NCI-H1694 (cell line): ENCODE results near the gene PIGBOS1.
"Not testable (repeated sequence)": the region's sequence is repeated elsewhere in the genome, so short reads cannot be mapped to it uniquely, and the experiment has no call there.

Experiments used
- DNase-seq: peaks from one replicate; lab custom pipeline; 2025; lab: John Stamatoyannopoulos, UW

The PIGBOS1 gene, protein sequence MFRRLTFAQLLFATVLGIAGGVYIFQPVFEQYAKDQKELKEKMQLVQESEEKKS

DNA sequence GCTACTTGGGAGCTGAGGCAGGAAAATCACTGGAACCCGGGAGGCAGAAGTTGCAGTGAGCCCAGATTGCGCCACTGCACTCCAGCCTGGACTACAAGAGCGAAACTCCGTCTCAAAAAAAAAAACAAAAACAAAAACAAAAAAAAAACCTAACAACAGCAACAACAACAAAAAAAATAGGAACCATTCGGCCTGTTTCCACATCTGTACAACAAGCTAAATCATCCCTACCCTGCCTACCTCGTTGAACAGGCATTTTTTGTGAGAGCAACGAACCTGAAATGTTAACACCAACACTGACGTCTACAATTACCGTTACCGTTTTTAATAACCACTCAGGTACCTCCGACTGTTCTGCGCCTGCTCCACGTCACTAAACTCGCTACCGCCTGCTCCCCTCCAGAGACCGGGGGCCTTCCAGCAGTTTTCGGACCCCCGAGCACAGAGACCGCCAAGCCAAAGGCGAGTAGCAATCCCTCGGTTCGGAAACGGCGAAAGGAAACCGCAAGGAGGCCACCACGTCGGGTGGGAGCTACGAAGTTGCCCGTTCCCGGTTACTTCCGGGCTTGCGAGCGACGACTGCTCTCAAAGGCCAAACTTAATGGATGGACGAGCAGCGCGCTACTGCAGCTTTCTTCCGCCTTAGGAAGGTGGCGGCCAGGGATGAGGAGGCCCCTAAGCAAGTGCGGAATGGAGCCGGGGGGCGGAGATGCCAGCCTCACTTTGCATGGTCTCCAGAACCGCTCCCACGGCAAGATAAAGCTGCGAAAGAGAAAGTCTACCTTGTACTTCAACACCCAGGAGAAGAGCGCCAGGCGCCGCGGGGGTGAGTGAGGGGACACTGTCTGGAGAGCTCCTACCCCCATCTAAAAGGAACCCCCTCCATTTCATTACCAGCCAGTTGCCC is at the start of gene PIGBOS1, which contains the start of gene PIGB:
Gene PIGBOS1, minus strand, starts transcription at position 536 of the 907 bp plus-strand sequence. CDS start 1,331 bp downstream, outside the sequence.
Gene PIGB, plus strand, starts transcription at position 635 of the 907 bp plus-strand sequence. Its CDS starts 29 bp downstream, at position 664.
- DNase-seq, result peak; percentile 47

DNA sequence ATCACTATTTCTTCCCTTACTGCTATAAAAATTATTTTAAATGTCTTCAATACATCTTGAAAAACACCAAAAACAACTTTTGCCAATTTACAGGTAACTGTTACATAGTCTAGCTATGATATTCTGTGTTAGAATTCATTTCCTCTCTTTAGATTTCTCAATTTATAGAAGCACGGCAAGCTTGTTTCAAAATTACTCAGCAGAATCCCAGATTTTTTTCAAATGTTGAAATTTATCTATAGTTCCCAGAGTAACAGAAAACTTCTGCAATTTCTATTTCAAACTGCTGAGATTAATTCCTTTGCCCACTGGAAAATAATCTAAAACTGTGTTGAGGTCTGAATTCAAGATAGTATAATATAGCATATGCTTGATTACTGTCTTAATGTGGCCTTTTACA is 48.1 kb upstream of the PIGBOS1 start:
- no peak for DNase-seq

DNA sequence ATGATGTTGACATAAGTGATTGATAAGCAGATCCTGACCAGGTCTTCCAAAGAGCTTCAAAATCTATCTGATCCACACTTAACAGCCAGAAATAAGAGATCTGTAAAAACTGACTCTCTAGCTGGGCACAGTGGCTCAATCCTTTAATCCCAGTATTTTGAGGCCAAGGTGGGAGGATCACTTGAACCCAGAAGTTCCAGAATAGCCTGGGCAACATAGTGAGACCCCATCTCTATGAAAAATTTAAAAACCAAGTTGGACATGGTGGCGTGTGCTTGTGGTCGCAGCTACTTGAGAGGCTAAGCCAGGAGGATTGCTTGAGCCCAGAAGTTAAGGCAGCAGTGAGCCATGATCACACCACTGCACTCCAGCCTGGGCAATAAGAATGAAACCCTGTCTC is 43.7 kb upstream of the PIGBOS1 start:
- DNase-seq, result no peak

DNA sequence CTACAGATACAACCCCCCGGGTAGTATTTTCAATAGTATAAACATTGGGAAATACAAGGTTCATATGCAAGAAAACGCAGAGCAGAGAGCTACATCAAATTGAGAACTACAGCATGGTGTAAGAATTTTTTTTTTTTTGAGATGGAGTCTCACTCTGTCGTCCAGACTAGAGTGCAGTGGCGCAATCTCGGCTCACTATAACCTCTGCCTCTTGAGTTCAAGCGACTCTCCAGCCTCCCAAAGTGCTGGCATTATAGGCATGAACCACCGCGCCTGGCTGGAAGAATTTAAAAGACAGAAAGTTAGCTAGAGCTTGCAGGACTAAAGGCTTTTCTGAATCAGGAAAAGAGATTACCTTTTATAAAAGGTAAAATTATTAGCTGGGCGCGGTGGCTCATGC is 42.1 kb upstream of the PIGBOS1 start:
- no peak for DNase-seq

DNA sequence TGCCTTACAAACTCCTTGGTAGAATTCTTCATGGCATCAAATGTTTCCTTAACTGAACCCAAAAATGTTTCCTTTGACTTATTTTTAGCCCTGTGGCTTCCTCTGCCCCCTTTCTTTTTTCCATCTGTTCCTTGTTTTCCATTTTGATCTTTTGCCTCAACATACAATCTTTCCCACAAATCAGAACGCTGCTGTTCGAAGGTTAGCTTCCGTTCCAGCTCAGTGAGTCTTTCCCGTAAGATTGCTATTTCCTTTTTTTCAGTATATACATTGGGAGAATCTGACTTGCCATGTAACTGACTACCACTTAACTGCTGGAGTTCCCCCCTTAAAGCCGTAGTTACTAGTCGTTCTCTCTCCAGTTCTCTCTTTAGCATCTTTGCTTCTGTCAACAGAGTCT is 41.3 kb upstream of the PIGBOS1 start:
- no peak for DNase-seq

DNA sequence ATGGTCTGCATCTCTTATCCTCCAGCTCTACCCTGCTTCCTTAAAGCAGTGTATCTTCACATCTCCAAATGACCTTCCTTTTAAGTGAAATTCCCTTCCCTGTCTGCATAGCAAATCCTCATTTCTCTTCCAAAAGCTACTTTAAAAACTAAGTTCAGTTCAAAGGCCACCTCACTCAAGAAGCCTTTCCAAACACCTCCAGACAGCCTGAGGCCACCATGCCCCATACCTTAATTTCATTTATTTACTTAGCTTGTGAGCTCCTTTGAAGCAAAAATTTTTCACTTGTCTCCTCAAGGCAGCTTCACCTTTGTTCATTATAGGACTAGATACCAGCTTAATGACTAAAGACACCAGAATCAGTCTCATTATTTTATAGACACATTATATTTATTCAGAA is 39.5 kb upstream of the PIGBOS1 start:
- no peak for DNase-seq

DNA sequence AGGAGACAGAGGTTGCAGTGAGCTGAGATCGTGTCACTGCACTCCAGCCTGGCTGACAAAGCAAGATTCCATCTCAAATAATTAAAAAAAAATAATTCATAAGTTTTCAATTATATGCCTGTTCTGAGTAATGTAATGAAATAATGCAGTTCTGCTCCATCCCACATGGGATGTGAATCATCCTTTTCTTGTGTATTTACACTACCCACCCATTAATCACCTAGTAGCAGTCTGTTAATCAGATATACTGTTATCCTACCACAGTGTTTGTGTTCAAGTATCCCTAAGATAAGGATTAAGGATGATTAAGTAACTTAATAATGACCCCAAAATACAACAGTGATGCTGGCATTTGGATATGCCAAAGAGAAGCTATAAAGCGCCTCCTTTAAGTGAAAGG is 38.9 kb upstream of the PIGBOS1 start:
- DNase-seq, result no peak

DNA sequence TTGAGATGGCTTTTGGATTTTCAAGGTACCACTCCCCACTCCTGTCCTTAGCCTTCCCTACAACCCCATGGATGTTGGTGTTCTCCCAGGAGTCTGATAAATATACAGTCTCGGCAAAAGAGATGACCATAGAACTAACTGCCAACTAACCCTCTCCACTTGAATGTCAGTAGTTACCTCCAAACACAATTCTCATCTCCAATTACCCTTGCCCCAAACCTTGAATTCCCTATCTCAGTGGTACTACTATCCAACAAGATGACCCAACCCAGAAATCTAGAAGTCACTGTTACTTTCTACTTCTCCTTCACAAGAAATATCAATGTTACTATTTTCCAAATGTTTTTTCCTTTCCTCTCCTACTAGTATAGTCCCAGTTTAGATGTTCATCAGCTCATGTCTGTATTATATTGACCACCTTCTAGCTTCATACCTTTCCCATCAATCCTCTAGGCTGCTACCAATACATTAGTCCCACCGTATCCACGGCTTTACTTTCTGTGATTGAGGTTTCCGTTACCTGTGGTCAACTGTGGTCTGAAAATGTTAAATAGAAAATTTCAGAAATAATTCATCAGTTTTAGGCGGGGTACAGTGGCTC is 38.2 kb upstream of the PIGBOS1 start:
- DNase-seq, result no peak

DNA sequence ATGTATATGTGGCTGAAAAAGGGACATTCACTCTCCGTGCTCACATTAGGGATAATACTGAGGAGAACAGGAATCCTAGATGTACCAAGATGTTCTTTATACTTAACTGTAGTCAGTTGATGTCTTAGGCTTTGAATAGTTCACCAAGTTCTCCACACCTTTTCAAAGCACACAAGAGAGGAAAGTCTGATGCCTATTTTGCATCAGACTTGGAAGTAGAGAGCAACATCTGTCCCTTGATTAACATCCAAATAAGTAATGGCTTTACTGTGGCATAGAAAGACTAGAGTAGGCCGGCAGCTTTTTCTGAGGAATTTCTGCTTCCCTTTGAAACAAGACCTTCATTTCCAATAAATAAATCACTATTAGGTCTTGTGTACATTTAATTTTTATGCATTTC is 34.1 kb upstream of the PIGBOS1 start:
- no peak for DNase-seq

DNA sequence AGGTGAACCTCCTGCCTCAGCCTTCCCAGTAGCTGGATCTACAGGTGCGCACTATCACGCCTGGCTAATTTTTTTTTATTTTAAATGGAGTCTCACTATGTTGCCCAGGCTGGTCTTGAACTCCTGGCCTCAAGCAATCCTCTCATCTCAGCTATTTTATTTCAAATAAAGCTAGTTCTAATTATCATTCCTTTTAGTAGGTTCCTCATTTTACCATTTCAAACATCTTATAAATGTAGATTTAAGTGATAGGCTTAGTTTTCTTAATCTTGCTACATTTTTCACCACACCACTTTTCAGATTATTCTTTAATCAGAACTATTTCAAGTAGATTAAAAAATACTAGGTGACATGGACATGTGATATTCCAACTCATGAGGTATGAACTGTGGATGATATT is 30.4 kb upstream of the PIGBOS1 start:
- DNase-seq, result no peak

DNA sequence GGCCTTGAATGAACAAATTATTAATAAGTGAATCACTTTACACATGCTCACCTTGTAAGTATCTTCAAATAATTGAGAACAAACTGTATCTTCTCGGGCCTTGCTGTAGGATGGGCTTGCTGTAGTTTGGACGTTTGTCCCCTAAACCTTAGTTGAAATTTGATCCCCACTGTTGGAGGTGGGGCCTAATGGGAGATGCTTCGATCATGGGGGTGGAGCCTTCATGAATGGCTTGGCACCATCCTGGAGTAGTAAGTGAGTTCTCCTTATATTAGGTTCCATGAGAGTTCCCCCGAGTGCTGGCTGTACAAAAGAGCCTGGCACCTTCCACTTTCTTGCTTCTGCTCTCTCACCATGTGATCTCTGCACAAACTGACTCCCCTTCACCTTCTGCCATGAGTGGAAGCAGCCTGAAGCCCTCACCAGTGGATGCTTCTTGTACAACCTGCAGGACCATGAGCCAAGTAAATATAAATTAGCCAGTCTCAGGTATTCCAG is 29.4 kb upstream of the PIGBOS1 start:
- no peak for DNase-seq

DNA sequence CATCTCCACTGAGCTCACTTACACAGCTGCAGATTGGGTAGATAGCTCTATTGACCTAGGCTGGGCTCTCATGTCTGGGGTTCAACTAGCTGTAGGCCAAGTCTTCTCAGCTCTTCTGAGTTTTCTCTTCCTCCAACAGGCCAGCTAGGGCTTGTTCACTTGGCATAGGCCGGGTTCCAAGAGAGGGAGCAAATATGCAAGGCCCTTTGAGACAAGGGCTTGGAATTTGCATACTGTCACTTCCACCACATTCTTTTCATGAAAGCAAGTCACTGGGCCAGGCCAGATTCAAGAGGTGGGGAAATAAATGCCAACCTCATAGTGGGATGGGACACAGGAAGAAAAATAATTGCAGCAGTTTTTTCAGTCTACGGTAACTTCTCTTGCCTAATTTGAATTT is 25.3 kb upstream of the PIGBOS1 start:
- DNase-seq, result no peak

DNA sequence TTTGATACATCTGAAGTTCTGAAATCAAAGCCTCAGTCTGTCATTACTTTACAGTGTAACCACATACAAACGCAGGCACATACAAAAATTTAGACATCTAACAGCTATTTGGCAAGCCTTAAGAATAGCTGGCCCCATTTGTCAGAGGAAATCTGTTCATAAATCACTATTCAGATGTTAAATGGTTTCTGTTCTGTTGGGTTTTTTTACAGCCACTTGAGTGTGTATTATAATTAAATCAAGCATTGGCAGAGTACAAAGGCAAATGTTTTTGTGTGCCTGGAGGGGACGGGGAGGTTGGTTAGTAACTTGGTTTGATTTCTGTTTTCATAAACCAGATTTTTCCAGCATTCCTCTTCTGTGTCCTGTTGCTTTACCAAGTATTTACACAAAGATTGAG is 24.2 kb upstream of the PIGBOS1 start:
- peak; percentile 24 for DNase-seq

DNA sequence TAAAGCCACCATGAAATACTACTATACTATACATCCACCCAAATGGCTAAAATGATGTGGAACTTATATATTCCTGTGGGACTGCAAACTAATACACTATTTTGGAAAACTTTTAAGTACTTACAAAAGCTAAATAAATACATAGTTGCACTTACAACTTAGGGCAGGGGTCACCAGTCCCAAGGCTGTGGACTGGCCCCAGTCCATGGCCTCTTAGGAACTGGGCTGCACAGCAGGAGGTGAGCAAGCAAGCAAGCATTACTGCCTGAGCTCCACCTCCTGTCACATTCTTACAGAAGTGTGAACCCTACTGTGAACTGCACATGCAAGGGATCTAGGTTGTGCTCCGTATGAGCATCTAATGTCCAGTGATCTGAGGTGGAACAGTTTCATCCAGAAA is 18.2 kb upstream of the PIGBOS1 start:
- DNase-seq, result no peak

DNA sequence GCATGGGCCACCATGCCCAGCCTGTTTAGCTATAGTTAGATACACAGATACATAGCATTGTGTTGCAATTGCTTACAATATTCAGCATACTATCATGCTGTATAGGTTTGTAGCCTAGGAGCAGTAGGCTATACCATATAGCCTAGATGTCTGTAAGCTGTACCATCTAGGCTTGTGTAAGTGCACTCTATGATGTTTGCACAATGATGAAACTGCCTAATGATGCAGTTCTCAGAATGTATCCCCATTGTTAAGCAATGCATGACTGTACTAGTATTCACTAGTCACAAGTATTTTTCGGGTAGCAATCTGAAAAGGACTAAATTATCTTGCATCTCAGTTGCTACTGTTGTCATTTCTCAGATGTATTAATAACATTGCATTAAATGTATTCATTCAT is 16.1 kb upstream of the PIGBOS1 start:
- DNase-seq, result no peak

DNA sequence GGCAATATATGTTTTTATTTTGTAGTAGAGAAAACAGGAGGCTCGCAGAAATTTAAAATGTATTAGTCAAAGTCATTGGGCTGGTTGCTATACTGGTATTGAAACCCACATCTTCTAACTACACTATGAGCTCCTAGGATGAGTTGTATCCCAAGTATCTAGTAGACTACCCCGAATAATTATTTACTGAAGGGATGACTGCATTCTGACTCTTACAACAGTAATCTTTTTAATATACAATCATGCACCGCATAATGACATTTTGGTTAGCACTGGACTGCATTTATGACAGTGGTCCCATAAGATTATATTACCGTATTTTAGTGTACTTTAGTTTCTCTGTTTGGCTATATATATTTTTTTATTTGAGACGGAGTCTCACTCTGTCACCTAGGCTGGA is 15.4 kb upstream of the PIGBOS1 start:
- DNase-seq, result no peak

DNA sequence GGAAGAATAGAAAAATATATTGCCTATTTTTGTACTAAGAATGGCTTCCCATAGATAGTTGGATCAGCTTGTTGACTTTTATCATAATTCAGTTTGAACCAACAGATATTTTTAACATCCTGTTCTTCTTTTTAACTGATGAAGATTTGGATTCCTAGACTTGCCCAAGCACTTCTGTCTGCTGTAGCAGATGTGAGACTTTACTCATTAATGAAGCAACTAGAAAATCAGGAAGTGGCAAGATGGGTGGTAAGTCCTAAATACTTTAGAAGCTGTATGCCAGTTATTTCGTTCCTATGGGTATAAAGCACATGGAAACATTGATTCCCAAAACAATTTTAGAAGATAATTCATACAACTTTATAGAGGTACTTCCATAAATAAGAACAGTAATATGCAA is 8.5 kb upstream of the PIGBOS1 start:
- no peak for DNase-seq

DNA sequence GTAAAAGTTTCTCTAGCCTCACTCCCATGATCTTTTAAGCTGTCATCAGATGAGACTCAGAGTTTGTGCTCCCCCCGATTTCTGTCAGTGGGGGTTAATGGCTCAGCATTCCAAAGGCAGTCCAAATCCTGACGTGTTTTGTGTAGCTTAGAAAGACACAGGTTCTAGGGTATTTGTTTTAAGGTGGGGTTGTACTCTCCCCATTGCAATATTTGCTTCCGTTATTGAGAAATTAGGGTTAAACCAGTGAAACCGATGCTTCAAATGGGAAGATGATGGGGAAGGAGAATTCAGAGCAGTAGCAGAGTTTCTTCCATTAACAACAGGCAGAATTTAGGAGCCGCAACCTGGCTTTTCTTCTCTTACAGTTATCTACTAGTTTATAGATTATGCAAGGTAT is 3.5 kb upstream of the PIGBOS1 start:
- no peak for DNase-seq

DNA sequence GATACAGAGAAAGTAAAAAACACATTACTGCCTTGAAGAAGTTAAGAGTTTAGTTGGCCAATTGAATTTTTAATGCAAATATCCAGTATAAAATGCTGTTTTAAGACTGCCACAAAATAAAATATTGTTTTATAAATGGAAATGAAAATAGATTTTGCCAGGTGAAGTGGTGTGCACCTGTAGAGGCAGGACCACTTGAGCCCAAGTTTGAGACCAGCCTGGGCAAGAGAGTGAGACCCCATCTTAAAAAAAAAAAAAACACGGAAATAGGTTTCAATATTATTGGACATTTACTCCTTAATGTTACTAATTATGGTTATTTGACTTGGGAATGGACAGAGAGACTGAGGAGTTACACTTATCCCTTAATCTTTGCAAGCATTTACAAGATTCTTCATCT is 2.0 kb upstream of the PIGBOS1 start:
- no peak for DNase-seq

DNA sequence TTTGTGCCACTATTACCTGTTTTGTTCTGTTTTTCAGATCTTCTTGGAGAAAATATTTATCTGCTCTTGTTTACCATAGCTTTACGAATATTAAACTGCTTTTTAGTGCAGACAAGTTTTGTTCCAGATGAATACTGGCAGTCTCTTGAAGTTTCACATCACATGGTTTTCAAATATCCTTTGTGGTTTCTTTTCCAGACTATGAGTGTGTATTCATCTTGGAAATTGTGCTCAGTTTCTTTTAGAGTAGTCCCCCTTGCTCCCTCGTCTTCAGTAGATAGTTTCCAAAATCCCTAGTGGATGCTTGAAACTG is 1.3 kb upstream of the PIGBOS1 start:
- no peak for DNase-seq

DNA sequence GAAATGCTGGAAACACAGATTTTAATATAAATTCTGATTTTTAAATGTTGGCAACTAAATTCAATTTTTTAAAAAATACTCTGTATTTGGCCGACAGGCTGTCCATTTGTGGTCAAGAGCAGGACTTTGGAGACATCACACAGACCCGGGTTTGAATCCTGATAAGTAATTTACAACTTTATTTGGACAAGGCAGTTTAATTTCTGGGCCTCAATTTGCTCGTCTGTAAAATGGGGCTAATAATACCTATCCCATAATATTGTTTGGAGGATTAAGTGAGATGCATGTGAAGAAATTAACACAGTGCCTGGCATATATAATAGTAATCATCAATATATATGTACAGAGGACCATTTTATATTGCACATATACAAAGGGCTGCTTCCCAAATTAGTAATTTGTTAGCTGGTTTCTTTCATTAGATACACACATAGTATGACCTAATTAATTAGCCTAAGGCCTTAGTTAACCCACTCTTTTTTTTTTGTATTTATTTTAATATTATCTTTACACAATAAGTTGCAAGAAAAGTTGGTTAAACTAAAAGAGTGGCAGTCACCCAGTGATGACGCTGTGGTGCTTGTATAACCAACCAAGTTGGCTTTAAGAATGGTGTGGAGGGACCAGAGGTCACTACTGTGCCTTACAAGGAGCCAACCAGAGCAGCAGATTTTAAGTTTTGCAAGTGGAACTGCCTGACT is 764 bp upstream of the PIGBOS1 start:
- DNase-seq, result no peak

DNA sequence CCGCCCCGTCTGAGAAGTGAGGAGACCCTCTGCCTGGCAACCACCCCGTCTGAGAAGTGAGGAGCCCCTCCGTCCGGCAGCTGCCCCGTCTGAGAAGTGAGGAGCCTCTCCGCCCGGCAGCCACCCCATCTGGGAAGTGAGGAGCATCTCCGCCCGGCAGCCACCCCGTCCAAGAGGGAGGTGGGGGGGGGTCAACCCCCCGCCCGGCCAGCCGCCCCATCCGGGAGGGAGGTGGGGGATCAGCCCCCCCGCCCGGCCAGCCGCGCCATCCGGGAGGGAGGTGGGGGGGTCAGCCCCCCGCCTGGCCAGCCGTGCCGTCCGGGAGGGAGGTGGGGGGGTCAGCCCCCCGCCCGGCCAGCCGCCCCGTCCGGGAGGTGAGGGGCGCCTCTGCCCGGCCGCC is 16.1 kb downstream of the PIGBOS1 start:
- DNase-seq, result not testable (repeated sequence)

DNA sequence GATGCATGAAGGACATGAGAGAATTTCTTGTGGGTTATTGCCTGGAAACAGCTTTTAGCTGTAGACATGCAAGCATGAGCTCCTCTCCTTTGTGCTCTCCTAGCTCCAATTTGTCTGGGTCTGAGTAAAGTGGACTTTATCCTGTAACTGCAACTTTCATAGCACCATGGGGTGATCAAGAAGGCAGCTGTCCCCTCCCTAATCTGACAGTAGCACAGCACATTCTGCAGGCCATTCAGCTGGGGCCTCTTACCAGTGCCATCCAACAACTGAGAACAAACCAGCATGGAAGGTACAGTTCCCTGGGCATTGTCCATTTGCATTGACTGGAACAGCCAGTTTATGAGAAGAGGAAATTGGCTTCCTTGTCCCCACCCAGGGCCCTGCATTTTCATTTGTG is 21.6 kb downstream of the PIGBOS1 start:
- no peak for DNase-seq
